DND-41 (cell line): ENCODE data around the gene GPC6.

ENCODE experiments used
- CTCF ChIP-seq: IDR thresholded peaks from 2 replicates; pipeline ENCODE4 v1.5.1; 2012; ENCODE audit warnings: borderline replicate concordance, low read length, moderate library complexity, mild to moderate bottlenecking; ENCODE audit not compliant: poor library complexity, severe bottlenecking; ENCODE audit errors: extremely low read depth
- EZH2 ChIP-seq: IDR thresholded peaks from 3 replicates; pipeline ENCODE4 v1.6.1; 2012; ENCODE audit warnings: borderline replicate concordance, low read depth, mild to moderate bottlenecking, moderate library complexity, low read length, inconsistent platforms; ENCODE audit not compliant: severe bottlenecking

GRCh38 chr13:93388701-93389100, 162.1 kb downstream of the GPC6 start:
- TF ChIP-seq CTCF = no peak
- TF ChIP-seq EZH2 = no peak
